BLaER1 (cell line): ENCODE measurements around the gene AUTS2.
"Not testable (repeated sequence)": the region's sequence is repeated elsewhere in the genome, so short reads cannot be mapped to it uniquely, and the experiment has no call there.

Experiments
- H3K27ac ChIP-seq: shearing (Covaris generic); formaldehyde crosslinking; 2 replicates; pipeline ENCODE4 v1.8.1; 2022
- H3K27me3 ChIP-seq: shearing (Covaris generic); formaldehyde crosslinking; 2 replicates; pipeline ENCODE4 v1.8.1; 2022
- H3K36me3 ChIP-seq: shearing (Covaris generic); formaldehyde crosslinking; 2 replicates; pipeline ENCODE4 v1.8.1; 2022
- H3K4me1 ChIP-seq: shearing (Covaris generic); formaldehyde crosslinking; 2 replicates; pipeline ENCODE4 v1.8.1; 2022
- H3K4me2 ChIP-seq: shearing (Covaris generic); formaldehyde crosslinking; 2 replicates; pipeline ENCODE4 v1.8.1; 2022
- H3K4me3 ChIP-seq: shearing (Covaris generic); formaldehyde crosslinking; 2 replicates; pipeline ENCODE4 v1.8.1; 2022
- H3K9ac ChIP-seq: shearing (Covaris generic); formaldehyde crosslinking; 2 replicates; pipeline ENCODE4 v1.8.1; 2022
- H3K9me3 ChIP-seq: shearing (Covaris generic); formaldehyde crosslinking; 2 replicates; pipeline ENCODE4 v1.8.1; 2022
- H4K20me1 ChIP-seq: shearing (Covaris generic); formaldehyde crosslinking; 2 replicates; pipeline ENCODE4 v1.8.1; 2022
- Cebpa-rat ChIP-seq: shearing (Covaris generic); IDR thresholded peaks from 2 replicates; pipeline ENCODE4 v1.8.1; 2022

Gene AUTS2

DNA sequence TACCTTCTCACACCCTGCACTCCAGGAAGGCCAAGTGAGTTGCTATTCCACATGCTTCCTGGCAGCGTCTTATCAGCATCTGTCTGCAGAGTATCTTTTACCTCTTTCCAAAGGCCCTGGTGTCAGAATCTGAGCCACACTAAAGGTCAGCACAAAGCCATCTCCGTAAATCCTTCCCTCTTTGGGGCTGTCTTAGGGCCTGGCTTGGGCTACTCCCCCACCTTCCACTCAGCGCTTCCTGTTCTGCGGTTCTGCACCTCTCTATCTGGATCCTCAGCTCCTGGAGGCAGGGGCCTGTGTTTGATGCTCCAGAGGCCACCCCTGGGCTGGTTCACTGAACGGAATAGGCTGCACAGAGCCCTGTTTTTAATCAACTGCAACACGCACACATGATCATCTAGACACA is 1198.8 kb downstream of the AUTS2 start:
- H3K4me2 ChIP-seq = no peak overlapping the region
- H3K4me1 ChIP-seq = peaks cover 13% of the 10 kb centered on the region
- no peaks in the 10 kb centered on the region for H3K27me3 ChIP-seq
- no peak overlapping the region for H3K27ac ChIP-seq
- H4K20me1 ChIP-seq = peaks cover 24% of the 10 kb centered on the region; the same call in 1 of the 2 replicates
- H3K9me3 ChIP-seq = peaks cover 23% of the 10 kb centered on the region
- H3K36me3 ChIP-seq = peaks cover 24% of the 10 kb centered on the region
- no peak overlapping the region for H3K9ac ChIP-seq
- H3K4me3 ChIP-seq = no peak overlapping the region
- no peak for TF ChIP-seq Cebpa-rat

DNA sequence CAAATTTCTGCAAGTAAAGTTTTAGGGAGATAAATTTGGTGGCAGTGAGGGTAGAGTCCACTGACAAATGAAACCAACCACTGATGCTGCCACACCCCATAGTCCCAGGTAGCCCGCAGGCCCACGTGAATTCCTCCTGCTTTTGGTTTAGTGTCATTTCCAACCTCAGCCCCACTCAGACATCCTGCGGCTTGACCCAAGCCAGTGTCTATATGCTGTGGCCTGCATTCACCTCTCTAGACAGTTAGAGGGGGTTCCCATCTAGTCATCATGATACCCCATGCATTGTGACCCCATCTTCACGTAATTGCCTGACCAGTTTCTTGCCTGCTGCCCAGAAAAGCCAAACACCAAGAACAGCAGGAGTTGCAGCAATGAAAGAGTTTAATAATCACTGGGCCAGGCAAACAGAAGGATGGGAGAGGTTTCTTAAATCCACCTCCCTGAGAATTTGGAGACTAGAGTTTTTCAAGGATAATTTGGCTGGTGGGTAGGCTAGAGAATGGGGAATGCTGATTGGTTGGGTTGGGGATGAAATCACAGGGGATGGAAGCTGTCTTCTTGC is 1201.6 kb downstream of the AUTS2 start:
- Histone ChIP-seq H3K9me3 (peaks cover 28% of the 10 kb centered on the region), H3K27ac (no peak overlapping the region), H3K36me3 (no peaks in the 10 kb centered on the region; the same call in 1 of the 2 replicates), H3K4me2 (no peak overlapping the region), H3K9ac (no peak overlapping the region), H3K4me3 (no peak overlapping the region), H3K4me1 (peaks cover 29% of the 10 kb centered on the region), H3K27me3 (no peaks in the 10 kb centered on the region), H4K20me1 (no peaks in the 10 kb centered on the region)
- TF ChIP-seq Cebpa-rat = no peak

DNA sequence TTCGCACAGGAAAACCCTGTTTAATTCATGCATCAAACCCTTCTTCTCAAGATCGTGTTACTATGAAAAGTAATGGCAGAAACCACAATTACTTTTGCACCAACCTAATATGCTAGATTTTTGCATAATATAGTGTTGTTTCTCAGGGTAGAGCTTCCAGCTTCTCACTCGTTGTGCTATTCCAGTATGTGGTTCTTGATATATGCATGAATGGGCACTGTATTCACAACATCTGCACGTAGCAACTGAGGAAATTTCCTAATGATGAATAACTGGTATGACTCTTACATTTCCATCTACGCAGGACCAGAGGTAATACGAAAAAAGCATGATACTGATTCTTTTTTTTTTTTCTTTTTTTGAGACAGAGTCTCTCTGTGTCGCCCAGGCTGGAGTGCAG is 1207.1 kb downstream of the AUTS2 start:
- TF ChIP-seq Cebpa-rat = no peak
- Histone ChIP-seq H3K27ac (peak overlapping the region; percentile 3; the same call in 1 of the 2 replicates), H3K27me3 (no peaks in the 10 kb centered on the region), H3K9ac (no peak overlapping the region), H3K4me1 (peaks cover 66% of the 10 kb centered on the region), H3K4me2 (peak overlapping the region; percentile 60), H4K20me1 (no peaks in the 10 kb centered on the region), H3K36me3 (no peaks in the 10 kb centered on the region), H3K4me3 (no peak overlapping the region), H3K9me3 (peaks cover 13% of the 10 kb centered on the region)

DNA sequence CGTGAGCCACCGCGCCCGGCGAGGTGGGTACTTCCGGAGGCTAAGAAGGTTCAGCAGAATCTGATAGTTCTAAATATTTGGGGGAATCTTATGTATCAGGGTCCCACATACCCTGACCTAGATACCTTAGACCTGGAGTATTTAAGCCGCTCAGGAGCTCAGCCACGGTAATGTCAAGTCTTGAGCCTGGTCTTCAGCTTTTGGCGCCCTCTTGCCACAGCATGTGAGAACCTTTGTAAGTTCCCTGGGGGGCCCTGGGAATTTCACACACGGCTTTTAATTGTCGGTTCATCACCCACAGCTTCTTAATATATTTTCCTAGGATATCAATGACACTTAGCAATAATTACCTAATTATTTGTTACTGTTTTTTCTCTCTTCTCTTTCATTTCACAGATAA is 1209.4 kb downstream of the AUTS2 start:
- Histone ChIP-seq H3K4me1 (peaks cover 52% of the 10 kb centered on the region), H3K4me3 (no peak overlapping the region), H3K9ac (no peak overlapping the region), H3K27ac (no peak overlapping the region), H3K36me3 (no peaks in the 10 kb centered on the region), H3K9me3 (peaks cover 5% of the 10 kb centered on the region), H3K27me3 (no peaks in the 10 kb centered on the region), H4K20me1 (no peaks in the 10 kb centered on the region), H3K4me2 (no peak overlapping the region)
- TF ChIP-seq Cebpa-rat = no peak

DNA sequence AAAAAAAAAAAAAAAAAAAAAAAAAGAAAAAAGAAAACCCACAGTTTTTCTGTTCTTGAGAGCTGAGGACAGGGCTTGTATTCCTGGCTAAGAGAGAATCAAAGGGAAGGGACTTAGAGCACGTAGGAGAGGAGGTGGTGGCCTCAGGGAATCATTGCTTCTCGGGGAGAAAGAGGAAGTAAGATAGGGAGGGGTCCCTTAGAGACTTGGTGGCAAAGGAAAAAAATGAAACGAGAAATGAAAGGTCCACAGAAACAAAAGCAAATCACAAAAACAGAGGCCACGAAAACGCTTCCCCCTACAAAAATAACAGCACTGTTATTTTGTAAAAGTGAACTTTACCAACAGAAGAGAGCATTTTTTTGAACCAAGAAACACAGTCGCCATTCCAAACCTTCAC is 1210.6 kb downstream of the AUTS2 start:
- TF ChIP-seq Cebpa-rat = no peak; the same call in 1 of the 2 replicates
- Histone ChIP-seq H3K4me1 (peaks cover 50% of the 10 kb centered on the region), H3K9me3 (no peaks in the 10 kb centered on the region), H3K4me2 (peak overlapping the region; percentile 89), H3K4me3 (peak overlapping the region; percentile 49), H3K27ac (peak overlapping the region; percentile 63), H3K36me3 (no peaks in the 10 kb centered on the region), H3K9ac (peak overlapping the region; percentile 36; the same call in 1 of the 2 replicates), H3K27me3 (no peaks in the 10 kb centered on the region), H4K20me1 (no peaks in the 10 kb centered on the region)

DNA sequence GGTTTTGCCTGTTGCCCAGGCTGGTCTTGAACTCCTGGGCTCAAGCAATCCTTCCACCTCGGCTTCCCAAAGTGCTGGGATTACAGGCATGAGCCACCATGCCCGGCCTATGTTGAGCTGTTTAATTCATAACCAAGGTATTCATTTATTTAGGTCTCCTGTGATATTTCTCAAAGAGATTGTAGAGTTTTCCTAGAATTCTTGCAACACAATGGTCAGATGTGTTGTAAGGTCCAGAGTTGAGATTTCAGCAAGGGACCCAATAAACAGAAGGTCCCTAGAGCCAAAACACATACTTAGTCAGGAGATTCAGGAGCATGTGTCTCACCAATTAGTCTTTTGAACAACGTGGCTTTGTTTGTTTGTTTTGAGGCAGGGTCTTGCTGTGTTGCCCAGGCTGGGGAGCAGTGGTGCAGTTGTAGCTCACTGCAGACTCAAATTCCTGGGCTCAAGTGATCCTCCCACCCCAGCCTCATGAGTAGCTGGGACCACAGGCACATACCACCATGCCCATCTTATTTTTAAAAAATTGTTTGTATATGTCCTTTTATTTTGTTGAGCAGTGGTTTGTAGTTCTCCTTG is 1212.4 kb downstream of the AUTS2 start:
- Histone ChIP-seq H3K9me3 (no peaks in the 10 kb centered on the region), H3K9ac (no peak overlapping the region), H3K4me1 (peaks cover 33% of the 10 kb centered on the region), H3K4me2 (peak overlapping the region; percentile 89; the same call in 1 of the 2 replicates), H3K4me3 (no peak overlapping the region), H3K27ac (no peak overlapping the region), H3K27me3 (no peaks in the 10 kb centered on the region), H4K20me1 (no peaks in the 10 kb centered on the region), H3K36me3 (no peaks in the 10 kb centered on the region)
- TF ChIP-seq Cebpa-rat = no peak

DNA sequence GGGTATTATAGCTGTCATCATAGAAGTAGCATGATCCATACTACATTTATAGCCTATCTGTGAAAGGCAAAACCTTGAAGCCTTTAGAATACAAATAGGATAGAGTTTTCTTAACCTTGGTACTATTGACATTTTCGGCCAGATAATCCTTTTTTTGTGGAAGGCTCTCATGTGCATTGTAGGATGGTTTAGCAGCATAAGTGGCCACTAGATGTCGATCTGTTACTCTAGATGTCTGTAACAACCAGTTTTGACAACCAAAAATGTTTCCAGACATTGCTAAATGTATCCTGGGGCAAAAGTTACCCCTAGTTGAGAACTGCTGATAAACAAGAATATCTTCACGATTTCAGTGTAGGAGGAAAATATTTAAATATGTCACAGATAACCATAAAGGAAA is 1214.2 kb downstream of the AUTS2 start:
- Histone ChIP-seq H3K9ac (no peak overlapping the region), H3K4me3 (no peak overlapping the region), H3K36me3 (no peaks in the 10 kb centered on the region), H3K27me3 (no peaks in the 10 kb centered on the region), H3K4me2 (no peak overlapping the region), H4K20me1 (no peaks in the 10 kb centered on the region), H3K27ac (no peak overlapping the region), H3K9me3 (peaks cover 5% of the 10 kb centered on the region), H3K4me1 (peaks cover 22% of the 10 kb centered on the region)
- TF ChIP-seq Cebpa-rat = no peak

DNA sequence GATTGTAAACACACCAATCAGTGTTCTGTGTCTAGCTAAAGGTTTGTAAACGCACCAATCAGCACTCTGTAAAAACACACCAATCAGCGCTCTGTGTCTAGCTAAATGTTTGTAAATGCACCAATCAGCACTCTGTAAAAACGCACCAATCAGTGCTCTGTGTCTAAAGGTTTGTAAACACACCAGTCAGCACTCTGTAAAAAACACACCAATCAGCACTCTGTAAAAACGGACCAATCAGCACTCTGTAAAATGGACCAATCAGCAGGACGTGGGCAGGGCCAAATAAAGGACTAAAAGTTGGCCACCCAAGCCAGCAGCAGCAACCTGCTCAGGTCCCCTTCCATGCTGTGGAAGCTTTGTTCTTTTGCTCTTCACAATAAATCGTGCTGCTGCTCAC is 1224.2 kb downstream of the AUTS2 start:
- H3K4me2 ChIP-seq, H3K9me3 ChIP-seq, H3K9ac ChIP-seq, H3K36me3 ChIP-seq, H3K4me3 ChIP-seq, H3K27ac ChIP-seq, H3K27me3 ChIP-seq, H4K20me1 ChIP-seq, H3K4me1 ChIP-seq: not testable (repeated sequence)

DNA sequence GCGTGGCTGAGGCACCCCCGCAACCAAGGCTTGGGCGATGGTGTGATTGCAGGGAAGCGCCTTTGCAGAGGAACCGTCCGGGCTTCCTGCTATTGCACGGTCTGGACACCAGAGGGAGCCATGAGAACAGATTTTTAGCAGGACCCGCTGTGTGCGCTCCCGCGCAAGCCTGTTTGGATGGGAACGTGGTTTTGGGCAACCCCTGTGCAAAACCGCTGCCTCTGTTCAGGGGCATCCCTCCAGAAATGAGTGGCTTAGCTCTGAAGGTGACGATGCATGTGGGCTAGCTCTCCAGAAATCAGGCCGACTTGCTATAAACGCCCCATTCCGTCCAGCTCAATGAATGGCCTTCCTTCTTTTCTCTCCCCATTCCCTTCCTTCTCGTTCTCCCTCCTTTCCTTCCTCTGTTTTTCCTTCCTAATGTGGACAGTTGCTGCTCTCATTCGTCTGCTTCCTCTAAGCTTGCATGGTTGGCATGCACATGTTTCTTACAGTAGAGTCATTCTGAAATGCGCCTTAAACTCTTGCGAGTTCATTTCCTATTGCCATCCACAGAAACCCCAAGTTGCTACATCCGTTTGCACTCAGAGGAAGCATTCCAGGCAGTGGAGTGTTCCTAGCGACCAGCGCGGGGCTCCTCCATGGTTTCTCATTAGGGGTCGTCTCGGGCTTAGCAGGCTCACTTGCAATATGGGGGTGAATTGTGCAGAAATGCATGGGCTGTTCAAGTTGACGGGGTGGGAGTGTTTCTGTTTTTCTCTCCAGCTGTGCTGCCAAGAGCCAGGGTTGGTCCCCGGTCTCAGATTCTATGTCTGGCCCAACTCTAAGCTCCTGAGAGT is 1231.2 kb downstream of the AUTS2 start:
- Histone ChIP-seq H3K4me1 (peaks cover 7% of the 10 kb centered on the region), H3K4me2 (peak overlapping the region; percentile 82), H3K36me3 (no peaks in the 10 kb centered on the region), H3K9ac (no peak overlapping the region), H3K4me3 (peak overlapping the region; percentile 31; the same call in 1 of the 2 replicates), H4K20me1 (no peaks in the 10 kb centered on the region), H3K27me3 (peaks cover 8% of the 10 kb centered on the region; the same call in 1 of the 2 replicates), H3K27ac (no peak overlapping the region), H3K9me3 (no peaks in the 10 kb centered on the region)
- no peak for TF ChIP-seq Cebpa-rat

DNA sequence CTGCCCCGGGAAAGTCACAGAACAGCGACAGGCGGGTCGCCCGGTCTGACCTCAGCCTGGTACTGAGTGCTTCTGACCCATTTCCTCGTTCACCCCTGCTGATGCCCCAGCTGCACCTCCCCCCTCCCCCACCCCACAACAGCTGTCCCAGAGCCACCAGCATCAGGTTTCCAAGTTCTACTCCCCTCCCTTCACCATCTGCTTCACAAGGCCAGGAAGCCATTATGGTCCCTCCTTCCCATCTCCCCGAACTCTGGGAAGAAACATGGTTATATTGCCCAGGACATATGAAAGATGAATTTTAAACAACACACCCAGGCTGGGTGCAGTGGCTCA is 1231.8 kb downstream of the AUTS2 start:
- Histone ChIP-seq H3K4me2 (peak overlapping the region; percentile 82), H3K9ac (no peak overlapping the region), H3K36me3 (no peaks in the 10 kb centered on the region), H3K27me3 (peaks cover 8% of the 10 kb centered on the region; the same call in 1 of the 2 replicates), H3K4me3 (no peak overlapping the region), H3K27ac (no peak overlapping the region), H4K20me1 (no peaks in the 10 kb centered on the region), H3K4me1 (peaks cover 7% of the 10 kb centered on the region), H3K9me3 (no peaks in the 10 kb centered on the region)
- no peak for TF ChIP-seq Cebpa-rat
